ENCODE data around the gene HAAO. TPM values are rescaled to one million over a fixed set of nuclear protein-coding genes. Genes with fewer than 3 reads are reported as not detected.

The HAAO gene
- polyA plus RNA-seq, 3 donors: 42.6 to 53.6 (median 49.0) TPM

DNA sequence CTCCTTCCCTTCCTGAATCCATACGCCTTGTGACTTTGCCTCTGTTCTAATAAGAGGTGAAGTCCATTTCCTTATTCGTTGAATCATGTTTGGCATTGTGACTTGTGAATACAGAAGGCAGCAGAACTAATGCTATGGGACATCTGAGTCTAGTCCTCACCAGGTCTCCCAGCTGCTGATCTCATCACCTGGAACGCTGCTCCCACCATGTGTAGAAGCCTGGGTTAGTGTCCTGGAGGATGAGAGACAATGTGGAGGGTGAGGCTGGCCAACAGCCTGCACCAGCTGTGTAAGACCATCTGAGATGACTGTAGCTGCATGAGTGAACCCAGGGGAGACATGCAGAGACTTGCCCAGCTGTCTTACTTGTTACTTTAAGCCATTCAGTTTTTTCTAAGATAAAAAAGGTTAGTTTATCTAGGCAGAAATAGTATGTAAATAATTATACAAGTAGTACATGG lies 3.5 kb upstream of the HAAO start:
- DNase-seq: no peak

- DNase-seq: no peak
Measured at GRCh38 chr2:42795275-42795674, 2.9 kb upstream of the HAAO start.

DNA sequence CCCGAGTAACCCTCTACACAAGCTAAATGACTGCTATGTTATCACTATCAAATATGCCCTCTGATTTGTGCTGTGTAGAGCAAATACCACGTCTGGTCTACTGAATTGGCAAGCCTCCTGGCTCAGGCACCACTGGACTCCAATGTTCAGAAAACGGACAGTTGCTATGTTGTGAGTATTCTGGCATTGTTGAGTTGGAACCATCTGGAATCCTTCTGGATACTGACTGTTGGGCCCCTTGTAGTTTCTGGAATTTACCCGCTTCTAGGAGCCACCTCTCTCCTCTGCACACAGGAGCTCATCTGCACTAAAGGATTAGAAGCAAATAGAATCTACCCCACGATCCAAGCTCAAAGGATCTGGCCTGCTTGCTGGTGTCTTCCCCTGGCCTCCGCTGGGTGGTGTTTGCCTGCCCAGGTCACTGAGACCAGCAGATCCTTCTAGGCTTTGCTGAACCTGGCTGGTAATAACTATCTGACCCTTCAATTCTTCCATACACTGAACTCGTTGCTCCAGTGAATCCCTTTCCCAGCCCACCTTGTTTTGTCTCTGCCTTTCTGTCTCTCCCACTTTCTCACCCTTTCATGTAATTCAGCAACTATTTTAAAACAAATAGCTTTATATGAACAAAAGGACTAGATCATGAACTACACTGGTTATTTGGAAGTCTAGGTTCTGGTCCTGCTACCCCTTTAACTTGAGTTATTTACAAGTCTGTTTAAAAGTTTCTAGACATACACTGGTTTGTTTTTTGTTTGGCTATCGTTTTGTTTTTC lies 2.1 kb upstream of the HAAO start:
- DNase-seq: peak; percentile 24

- peak; percentile 66 for DNase-seq
Measured at GRCh38 chr2:42793334-42794270, 1.2 kb upstream of the HAAO start.

- DNase-seq: peak; percentile 65
Measured at GRCh38 chr2:42792087-42792582, 248 bp downstream of the HAAO start.

DNA sequence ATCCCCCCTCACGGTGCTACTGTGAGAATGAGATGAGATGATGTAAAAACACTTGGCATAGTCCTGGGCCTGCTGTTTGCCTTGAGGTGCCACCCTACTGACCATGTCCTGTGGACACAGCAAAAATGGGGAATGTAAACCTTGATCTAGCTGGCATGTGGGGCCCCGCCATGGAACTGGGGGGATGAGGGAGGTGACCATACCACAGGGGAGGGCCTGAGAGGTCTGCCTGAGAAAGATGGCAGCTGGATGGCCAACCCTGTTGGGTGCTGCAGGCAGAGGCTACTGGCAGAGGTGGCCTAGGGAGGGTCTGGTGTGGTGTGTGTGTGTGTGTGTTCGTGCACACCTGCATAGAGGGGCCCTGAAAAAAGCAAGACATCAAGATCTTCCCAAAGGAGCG lies 777 bp downstream of the HAAO start:
- no peak for DNase-seq

- no peak for DNase-seq
Measured at GRCh38 chr2:42789751-42790150, 2.6 kb downstream of the HAAO start.

DNA sequence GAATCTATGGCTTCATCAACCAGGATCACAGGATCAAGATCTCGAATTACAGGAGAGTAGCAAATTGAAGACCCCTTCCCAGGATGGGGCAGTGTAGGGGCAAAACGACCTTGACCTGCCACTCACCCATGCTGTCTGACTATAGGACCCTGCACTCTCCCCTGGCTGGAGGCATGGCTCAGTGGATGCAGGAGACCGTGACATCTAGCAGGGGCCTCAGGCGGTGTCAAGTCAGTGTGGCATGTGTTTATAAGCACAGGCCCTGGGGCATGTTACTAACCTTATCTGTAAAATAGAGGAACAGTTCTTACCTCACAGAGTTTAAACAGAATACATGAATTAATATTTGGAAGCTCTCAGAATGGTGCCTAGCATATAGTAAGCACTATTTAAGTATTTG lies 3.5 kb downstream of the HAAO start:
- DNase-seq: no peak

DNA sequence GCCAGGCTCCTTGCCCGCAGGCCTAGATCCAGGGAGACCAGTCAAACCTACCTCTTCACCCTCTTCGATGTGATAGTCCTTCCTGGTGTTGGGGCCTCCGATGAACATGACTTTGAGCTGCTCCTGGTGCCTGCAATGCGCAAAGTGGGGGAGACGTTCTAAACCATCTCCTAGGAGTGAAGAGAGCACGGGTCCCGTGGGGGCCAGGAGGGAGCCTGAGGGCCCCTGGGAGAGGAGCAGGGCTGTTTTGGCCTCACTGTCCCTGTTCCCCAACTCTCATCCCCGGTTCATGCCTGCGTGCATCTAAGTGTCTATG lies 3.9 kb downstream of the HAAO start:
- DNase-seq: no peak

- no peak for DNase-seq
Measured at GRCh38 chr2:42787788-42788477, 4.5 kb downstream of the HAAO start.

GRCh38 chr2:42787424-42787787 lies 5.0 kb downstream of the HAAO start:
- no peak for DNase-seq

DNA sequence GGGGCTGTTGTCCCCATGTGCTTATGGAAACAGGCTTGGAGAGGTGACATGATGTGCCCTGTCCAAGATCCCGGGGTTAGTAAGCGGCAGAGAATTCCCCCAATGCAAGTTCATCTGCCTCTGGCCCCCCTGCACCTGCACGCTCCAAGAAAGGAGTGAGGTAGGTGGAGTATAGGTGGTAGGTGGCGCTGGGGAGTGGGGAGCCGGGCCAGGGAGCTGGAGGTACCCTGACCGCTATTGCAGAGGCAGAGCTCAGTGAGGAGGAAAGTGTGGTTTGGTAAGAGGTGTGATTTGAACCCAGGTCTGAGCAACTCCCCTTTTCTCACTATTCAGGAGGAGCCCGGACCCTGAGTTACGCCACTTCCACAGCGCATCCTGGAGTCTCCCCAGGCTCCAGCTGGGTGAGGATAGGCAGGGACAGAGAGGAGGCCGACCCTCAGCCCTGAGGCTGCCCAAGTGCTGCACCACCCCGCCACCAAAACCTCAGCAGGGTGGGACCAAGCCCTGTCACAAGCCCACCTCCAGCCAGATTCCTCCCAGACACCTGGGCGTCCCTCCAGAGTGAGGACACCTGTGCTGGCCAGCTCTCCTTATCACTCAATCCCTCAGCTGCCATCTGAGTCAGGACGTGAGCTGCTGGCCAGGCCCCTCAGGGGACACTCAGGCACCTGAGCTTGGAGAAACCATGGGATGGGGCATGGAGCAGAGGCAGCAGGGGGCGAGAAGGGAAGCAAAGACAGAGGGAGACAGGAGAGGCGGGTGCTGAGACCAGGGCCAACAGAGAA lies 5.6 kb downstream of the HAAO start:
- DNase-seq: no peak

DNA sequence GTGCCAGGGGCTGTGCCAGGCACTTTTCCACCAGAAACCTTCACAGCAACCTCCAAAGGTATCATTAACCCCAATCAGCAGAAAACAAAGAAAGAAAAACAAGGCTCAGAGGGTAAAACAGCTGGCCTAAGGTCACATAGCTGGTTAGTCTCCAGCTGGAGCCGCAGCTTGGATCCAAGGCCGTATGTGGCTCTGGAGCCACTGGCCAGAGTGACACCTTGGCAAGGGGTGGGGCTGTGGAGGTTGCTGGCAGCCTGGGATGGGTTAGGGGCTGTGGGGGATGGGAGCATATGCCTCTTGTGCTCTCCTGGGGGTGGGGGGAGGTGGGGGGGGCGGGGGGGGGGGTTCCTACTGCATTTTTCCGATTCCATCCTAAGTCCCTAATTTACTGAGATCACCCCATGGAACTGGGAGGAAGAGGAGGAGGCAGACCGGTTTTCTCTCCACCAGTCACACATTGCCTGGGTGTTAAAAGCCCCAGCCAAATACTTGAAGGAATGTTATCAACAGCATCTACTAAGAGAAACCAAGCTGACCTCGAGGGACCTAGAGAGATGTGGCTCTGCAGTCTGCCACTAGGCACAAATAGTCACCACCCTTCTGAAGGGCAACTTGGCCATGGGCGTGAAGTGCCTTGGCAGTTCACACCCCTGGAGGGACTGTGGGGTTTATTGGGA lies 8.0 kb downstream of the HAAO start:
- no peak for DNase-seq

DNA sequence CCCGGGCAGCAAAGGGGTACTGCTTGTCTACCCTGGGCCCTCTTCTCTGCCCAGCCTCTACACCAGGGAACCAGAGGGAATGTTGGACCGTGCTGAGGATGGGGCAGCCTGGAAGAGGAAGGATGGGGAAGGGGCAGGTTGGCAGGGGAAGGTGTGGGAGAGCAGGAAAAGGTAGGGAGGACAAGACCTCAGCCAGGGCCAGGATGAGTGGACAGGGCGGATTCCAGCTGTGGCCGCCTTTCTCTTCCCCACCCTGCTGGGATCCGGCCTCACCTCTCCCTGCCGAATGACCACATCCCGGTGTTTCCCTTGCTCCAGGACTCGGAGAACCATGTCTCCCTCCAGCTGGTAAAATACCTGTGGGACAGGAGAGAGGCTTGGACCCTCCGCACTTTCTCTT lies 8.9 kb downstream of the HAAO start:
- DNase-seq: no peak

GRCh38 chr2:42781181-42781580 lies 11.2 kb downstream of the HAAO start:
- no peak for DNase-seq

DNA sequence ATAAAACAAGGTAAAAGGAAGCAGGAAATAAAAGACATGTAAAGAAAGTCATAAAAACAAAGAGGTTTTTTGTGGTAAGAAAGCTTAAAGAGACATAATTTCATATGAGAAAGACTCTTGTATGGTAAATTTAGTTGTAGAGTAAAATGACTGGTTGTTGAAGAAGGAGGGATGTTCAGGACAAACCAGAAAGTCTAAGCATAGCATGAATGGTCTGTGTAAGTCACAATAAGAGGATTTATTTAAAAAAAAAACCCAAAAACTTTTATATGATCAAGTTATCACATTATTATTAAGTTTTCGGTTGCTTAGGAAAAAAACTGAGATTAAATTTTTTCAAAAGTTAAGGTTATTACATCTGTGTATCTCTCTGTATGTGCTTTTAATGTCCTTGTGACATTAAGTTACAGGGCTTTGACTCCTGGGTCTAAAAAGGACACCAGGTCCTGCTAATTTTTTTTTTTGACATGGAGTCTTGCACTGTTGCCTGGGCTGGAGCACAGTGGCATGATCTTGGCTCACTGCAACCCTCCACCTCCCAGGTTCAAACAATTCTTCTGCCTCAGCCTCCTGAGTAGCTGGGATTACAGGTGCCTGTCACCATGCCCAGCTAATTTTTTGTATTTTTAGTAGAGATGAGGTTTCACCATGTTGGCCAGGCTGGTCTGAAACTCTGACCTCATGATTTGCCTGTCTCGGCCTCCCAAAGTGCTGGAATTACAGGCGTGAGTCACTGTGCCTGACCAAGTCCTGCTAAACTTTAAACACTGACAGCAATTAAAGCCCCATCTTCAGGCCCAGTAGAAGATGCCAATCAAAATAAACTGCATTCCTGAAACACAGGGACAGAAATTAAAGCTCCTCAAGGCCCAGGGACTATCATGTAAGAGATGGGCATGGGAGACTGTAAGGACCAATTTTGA lies 14.2 kb downstream of the HAAO start:
- no peak for DNase-seq

DNA sequence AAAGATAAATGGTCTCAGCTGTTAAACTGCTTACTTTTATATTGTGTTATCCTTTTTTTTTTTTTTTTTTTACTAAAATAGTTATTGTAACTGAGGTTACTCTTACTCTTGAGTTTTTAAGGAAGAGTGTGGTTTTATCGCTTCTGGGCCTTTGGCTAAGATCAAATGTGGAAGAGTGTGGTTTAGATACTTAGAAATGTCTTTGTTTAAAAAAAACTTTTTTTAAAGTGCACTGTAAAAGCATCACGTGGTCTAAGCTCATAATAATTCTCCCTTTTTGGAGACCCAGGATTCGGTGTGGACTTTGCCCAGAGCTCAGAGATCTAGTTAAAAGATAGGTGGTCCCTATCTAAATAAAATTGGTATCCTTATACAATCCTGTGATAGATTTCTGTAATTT lies 16.6 kb downstream of the HAAO start:
- DNase-seq: no peak

DNA sequence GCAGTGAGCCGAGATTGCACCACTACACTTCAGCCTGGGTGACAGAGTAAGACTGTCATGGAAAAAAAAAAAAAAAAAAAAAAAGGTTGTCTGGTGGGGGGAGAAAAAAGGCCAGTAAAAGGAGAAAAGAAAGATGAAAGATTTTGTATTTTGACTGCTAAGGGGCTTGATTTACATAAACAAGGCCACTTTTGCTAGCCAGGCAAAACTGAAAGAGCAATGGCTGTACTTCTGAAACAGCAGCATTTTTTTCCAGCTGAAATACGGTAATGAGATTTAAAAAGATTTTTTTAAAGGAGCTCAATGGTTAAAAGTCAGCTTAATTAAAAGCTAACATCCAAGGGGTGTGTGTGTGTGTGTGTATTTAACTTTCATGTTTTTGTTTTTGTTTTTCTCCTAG lies 17.2 kb downstream of the HAAO start:
- DNase-seq: no peak

GRCh38 chr2:42771546-42772153 lies 20.7 kb downstream of the HAAO start:
- no peak for DNase-seq

Measured in renal pelvis (tissue), 4 donors.